ENCODE results near the gene SPRYD4.
"Not testable (repeated sequence)": the region's sequence is repeated elsewhere in the genome, so short reads cannot be mapped to it uniquely, and the experiment has no call there.

SPRYD4 gene

GRCh38 chr12:56476972-56477432, 8.6 kb downstream of the SPRYD4 start:
- no peak for DNase-seq

GRCh38 chr12:56477521-56478225, 9.3 kb downstream of the SPRYD4 start:
- no peak for DNase-seq

GRCh38 chr12:56479625-56480024, 11.2 kb downstream of the SPRYD4 start:
- DNase-seq: no peak

GRCh38 chr12:56484566-56484965, 16.2 kb downstream of the SPRYD4 start:
- DNase-seq: no peak

GRCh38 chr12:56486694-56487093, 18.3 kb downstream of the SPRYD4 start:
- no peak for DNase-seq

DNA sequence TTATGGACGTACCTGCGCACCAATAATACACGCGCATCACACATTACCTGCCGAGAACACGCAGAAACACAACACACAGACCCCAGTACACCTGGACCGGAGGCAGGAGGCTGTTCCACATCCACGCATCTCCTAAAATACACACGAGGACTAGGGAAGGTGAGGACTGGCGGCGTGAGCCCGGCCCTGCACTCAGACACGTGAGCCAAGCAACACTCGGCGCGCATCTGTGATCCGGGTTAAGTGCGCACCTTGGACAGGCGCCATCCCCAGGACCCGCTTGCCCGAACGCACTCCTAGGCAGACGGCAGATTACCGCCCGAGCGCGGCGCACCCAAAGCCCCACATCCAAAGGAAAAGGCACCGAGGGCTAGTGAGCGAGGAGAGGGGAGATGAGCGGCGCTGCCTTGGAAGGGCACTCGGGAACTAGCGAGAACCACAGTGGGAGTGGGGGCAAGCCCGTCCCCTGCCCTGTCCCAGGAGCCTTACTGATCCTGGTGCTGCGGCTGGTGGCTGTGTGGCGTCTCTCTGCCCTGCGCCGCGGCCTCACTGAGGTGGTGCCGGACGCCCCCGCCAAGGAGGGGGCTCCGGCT, 19.2 kb downstream of the SPRYD4 start:
- DNase-seq: peak in 2 of 5 experiments; percentile 4 to 27

DNA sequence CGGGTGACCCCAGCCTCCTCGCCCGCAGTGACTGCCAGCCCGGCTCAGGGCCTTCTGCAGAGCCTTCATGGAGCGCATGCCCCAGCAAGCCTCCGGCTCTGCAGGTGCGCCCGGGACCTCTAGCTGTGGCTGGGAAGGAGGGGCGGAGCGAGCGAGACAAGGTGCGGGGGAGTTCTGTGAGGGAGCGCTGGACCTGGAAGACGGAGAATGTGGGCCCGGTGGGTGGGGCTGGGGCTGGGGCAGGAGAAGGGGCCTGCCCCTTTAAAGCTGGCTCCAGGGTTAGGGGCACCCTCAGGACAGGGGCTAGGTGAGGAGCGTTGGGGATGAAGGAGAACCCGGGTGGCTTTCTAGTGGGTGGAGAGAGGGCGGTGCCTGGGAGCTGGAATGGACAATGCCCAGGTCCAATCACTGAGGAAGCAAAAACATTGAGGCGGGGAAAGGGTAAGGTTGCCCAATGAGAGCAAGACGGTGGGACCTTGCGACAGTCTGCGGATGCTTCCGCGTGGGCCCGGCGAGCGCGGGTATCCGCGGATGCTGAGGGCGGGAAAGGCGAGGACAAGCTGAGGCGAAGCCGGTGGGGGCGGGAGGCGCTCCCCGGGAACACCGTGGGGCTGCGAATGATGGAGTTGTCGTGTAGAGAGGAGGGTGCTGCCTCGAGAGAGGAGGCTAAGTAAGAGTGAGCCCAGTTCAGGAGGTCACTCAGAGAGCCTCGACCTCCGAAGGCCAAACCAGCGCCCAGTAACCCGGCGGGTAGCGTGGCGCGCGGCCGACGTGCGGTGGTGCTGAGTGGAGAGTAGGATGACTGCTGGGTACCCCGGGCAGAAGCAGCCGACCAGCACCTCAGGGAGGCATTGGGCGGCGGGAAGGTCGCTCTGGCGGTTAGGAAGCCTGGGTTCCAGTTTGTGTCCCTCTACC, 19.9 kb downstream of the SPRYD4 start, which contains the start of gene GLS2:
TSS of gene GLS2 (minus strand) at position 121 of the 915 bp plus-strand sequence. CDS start at position 78, 43 bp downstream.
- peak; percentile 28 to 85 (median 60) for DNase-seq

DNA sequence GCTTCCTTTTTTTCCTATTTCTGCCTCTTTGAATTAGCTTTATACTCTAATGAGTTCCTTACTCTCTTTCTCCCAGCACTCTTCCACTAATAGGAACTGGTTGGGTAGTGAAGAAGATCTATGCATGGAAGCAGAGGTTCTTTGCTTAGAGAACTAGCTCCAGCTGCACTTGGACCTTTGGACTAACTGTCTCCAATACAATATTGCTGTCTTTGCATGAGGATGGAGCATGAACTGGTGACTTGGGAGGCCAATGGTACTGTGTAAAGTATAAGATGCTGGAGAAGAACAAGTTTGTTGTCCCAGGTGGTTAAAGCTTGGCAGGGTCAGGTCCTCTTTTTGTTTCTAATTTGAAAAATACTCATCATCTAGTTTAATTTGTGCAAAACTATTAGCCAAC, 22.0 kb downstream of the SPRYD4 start:
- DNase-seq: no peak

- not testable (repeated sequence) for DNase-seq
These were observed 25.2 kb downstream of the SPRYD4 start for GRCh38 chr12:56493409-56494105.

- not testable (repeated sequence) for DNase-seq
These were observed 25.7 kb downstream of the SPRYD4 start for GRCh38 chr12:56494106-56494415.

DNA sequence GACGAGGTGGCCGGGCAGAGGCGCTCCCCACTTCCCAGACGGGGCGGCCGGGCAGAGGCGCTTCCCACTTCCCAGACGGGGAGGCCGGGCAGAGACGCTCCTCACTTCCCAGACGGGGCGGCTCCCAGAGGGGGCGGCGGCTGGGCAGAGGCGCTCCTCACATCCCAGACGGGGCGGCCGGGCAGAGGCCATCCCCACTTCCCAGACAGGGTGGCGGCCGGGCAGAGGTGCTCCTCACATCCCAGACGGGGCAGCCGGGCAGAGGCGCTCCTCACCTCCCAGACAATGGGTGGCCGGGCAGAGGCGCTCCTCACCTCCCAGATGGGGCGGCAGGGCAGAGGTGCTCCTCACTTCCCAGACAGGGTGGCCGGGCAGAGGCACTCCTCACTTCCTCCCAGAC, 26.1 kb downstream of the SPRYD4 start:
- DNase-seq: not testable (repeated sequence)

- peak in 4 of 5 experiments; percentile 10 to 51 (median 26) for DNase-seq
These were observed 28.3 kb downstream of the SPRYD4 start for GRCh38 chr12:56496704-56497103.

GRCh38 chr12:56498126-56498902, 29.9 kb downstream of the SPRYD4 start:
- not testable (repeated sequence) for DNase-seq

GRCh38 chr12:56499452-56499851, 31.1 kb downstream of the SPRYD4 start:
- not testable (repeated sequence) for DNase-seq

DNA sequence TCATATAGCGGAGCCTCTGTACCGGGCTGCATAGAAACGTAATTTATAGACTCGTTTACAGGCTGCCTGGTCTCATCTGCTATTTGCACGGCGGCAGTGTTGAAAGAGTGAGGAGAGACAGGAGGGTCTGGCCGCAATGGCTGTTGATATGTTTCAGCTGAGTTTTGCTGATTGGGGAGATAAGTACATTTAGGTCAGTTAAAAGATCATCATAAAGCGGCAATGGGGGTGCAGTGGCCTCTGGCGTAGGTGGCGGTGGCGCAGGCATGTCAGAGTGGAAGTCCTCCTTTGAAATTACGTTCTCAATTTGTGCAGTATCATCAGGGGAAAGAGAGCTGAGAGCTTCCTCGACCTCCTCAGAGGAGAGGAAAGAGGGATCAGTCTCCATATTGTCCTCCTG, 31.5 kb downstream of the SPRYD4 start:
- DNase-seq: not testable (repeated sequence)

GRCh38 chr12:56510786-56511185, 42.4 kb downstream of the SPRYD4 start:
- no peak for DNase-seq

- DNase-seq: not testable (repeated sequence)
These were observed 45.6 kb downstream of the SPRYD4 start for GRCh38 chr12:56514014-56514318.

- DNase-seq: no peak
These were observed 49.5 kb downstream of the SPRYD4 start for GRCh38 chr12:56517854-56518253.

DNA sequence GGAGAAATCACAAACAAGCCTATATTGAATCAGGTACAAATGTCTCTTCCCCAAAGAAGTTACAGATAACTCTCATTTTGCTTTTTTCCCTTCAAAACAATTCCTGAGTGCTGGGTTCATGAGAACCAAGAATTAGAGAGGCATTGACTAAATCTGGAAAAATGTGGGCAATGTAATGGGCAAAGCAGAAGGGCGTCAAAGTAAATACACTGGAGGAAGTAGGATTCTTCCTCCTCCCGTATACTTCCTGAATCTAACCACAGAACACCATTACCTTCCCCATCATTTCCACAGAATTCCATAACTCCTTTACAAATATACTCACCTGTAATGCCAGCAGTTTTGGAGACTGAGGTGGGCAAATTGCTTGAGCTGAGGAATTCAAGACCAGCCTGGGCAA, 50.2 kb downstream of the SPRYD4 start:
- no peak for DNase-seq

- no peak for DNase-seq
These were observed 51.7 kb downstream of the SPRYD4 start for GRCh38 chr12:56520048-56520447.

- no peak for DNase-seq
These were observed 52.1 kb downstream of the SPRYD4 start for GRCh38 chr12:56520506-56520905.

GRCh38 chr12:56521209-56521589, 52.8 kb downstream of the SPRYD4 start:
- DNase-seq: no peak
